Right lobe of liver (tissue), 6 donors: Measurements from ENCODE around the gene PHKB. TPM values are rescaled to one million over a fixed set of nuclear protein-coding genes. Genes with fewer than 3 reads are reported as not detected.

Source experiments
- ATAC-seq, 4 donors: fragments of 200-7000 bp; cut with Tn5 transposase; one replicate each; pipeline ENCODE4 v1.9.1; 2020; ENCODE audit warnings: mild to moderate bottlenecking in 4 of 4, moderate library complexity in 4 of 4
- DNase-seq, 3 donors: peaks; one replicate each; pipeline ENCODE4 v3.0.0-alpha.2; 2020
- H3K27ac ChIP-seq, 3 donors: fragments of 200-600 bp; one replicate each; pipeline ENCODE4 v1.8.0; 2022
- H3K27me3 ChIP-seq, 2 donors: fragments of 200-600 bp; one replicate each; pipeline ENCODE4 v1.8.0; 2022
- H3K36me3 ChIP-seq, 4 donors: fragments of 200-600 bp; sonication (generic) in 1 of 4; one replicate each; pipeline versions ENCODE4 v1.5.1 to v1.8.0; 2017 to 2022; ENCODE audit warnings: control low read depth in 1 of 4
- H3K4me1 ChIP-seq, 4 donors: fragments of 200-600 bp; sonication (generic) in 1 of 4; one replicate each; pipeline versions ENCODE4 v1.5.1 to v1.8.0; 2017 to 2022; ENCODE audit warnings: control low read depth in 1 of 4
- H3K4me3 ChIP-seq, 3 donors: fragments of 200-600 bp; one replicate each; pipeline ENCODE4 v1.8.0; 2022
- H3K9me3 ChIP-seq, 4 donors: fragments of 200-600 bp; sonication (generic) in 1 of 4; one replicate each; pipeline versions ENCODE4 v1.5.1 to v1.8.0; 2017 to 2022; ENCODE audit warnings: control low read depth in 1 of 4
- CTCF ChIP-seq, 4 donors: fragments of 200-600 bp in 3 of 4; fragments of 450-650 bp in 1 of 4; IDR thresholded peaks; one replicate each; pipeline versions ENCODE4 v1.5.1 to v1.8.0; 2016 to 2022; ENCODE audit warnings: antibody characterized with exemption in 4 of 4, mild to moderate bottlenecking in 2 of 4
- POLR2A ChIP-seq: fragments of 450-650 bp; IDR thresholded peaks from one replicate; pipeline ENCODE4 v1.6.1; 2017; ENCODE audit warnings: antibody characterized with exemption, mild to moderate bottlenecking
- WGBS: methylation state at CpG from one replicate; pipeline ENCODE4 v1.1.6; 2018; ENCODE audit warnings: low coverage, low lambda C conversion rate; ENCODE audit not compliant: insufficient coverage; ENCODE audit errors: missing lambda C conversion rate; 5-methylcytosine and 5-hydroxymethylcytosine counted together
- intact Hi-C, 2 donors: fragments of 100-400 bp; cut with DNase I; formaldehyde crosslinking; loops; one replicate each; pipeline versions ENCODE4 v1.11.2 to v1.14.1; 2022
- total RNA-seq, 6 experiments: library from RNA; depleted of rRNA in 2 of 6; stranded (reverse); fragments of >200 nt in 2 of 6; fragmentation: NEBNext Ultra II Directional in 3 of 6; extraction: Animal tissue kit (Norgen Biotek cat#: 25700) in 3 of 6; gene quantifications; one replicate each; pipeline versions ENCODE4 v1.1.0 to v1.2.4, GENCODE V29; 2016 to 2023
- donor health status: DM: no; HTN: yes; CAD: no.
- donor health status: DM: no; HTN: no; CAD: no.
- donor health status: DM: no; HTN: no; CAD: no.
- donor health status: DM: no; HTN: yes; CAD: no.
- donor health status: DM: no; HTN: yes; CAD: no.

PHKB gene
- total RNA-seq, 6 experiments from 2014 or later: 28.9 to 45.3 (median 35.4) TPM

- intact Hi-C loops: no loop called here
- 77% methylated on average over 4 of the region's 6 CpGs for WGBS
- Histone ChIP-seq H3K4me3 (no peak overlapping the region), H3K27me3 (no peaks in the 10 kb centered on the region), H3K36me3 (no peaks in the 10 kb centered on the region), H3K27ac (no peak overlapping the region), H3K9me3 (no peaks in the 10 kb centered on the region), H3K4me1 (no peaks in the 10 kb centered on the region)
- ATAC-seq (no peak), DNase-seq (no peak)
- TF ChIP-seq CTCF (IDR thresholded peaks at IDR 0.05) (no peak), POLR2A (no peak)
Measured at GRCh38 chr16:47727131-47727530, 266.0 kb downstream of the PHKB start.

- ATAC-seq: peak in 1 of 4 donors; percentile 47
- Histone ChIP-seq H3K4me1 (no peaks in the 10 kb centered on the region), H3K9me3 (no peaks in the 10 kb centered on the region), H3K36me3 (no peaks in the 10 kb centered on the region), H3K27ac (no peak overlapping the region), H3K27me3 (no peaks in the 10 kb centered on the region), H3K4me3 (no peak overlapping the region)
- intact Hi-C loops: no loop called here
- WGBS: 50% methylated on average over 3 of the region's 3 CpGs
- TF ChIP-seq POLR2A (no peak), CTCF (IDR thresholded peaks at IDR 0.05) (no peak)
- no peak for DNase-seq
Measured at GRCh38 chr16:47728205-47728604, 267.1 kb downstream of the PHKB start.

- no peak overlapping the region for H3K27ac ChIP-seq
- H3K27me3 ChIP-seq: no peaks in the 10 kb centered on the region
- DNase-seq (no peak), ATAC-seq (no peak)
- no peak overlapping the region for H3K4me3 ChIP-seq
- intact Hi-C loops: no loop called here
- no peak for TF ChIP-seq CTCF (IDR thresholded peaks at IDR 0.05)
- TF ChIP-seq POLR2A: no peak
- H3K4me1 ChIP-seq: no peaks in the 10 kb centered on the region
- 62% methylated on average over 3 of the region's 12 CpGs for WGBS
- H3K36me3 ChIP-seq: no peaks in the 10 kb centered on the region
- no peaks in the 10 kb centered on the region for H3K9me3 ChIP-seq
Measured at GRCh38 chr16:47729701-47730100, 268.6 kb downstream of the PHKB start.

- no peaks in the 10 kb centered on the region for H3K4me1 ChIP-seq
- TF ChIP-seq POLR2A (no peak), CTCF (IDR thresholded peaks at IDR 0.05) (no peak)
- H3K27ac ChIP-seq: no peak overlapping the region
- no peaks in the 10 kb centered on the region for H3K36me3 ChIP-seq
- no peak for DNase-seq
- H3K27me3 ChIP-seq: no peaks in the 10 kb centered on the region
- H3K9me3 ChIP-seq: no peaks in the 10 kb centered on the region
- WGBS: 61% methylated on average over 1 of the region's 2 CpGs
- intact Hi-C loops: no loop called here
- ATAC-seq: no peak
- H3K4me3 ChIP-seq: no peak overlapping the region
Measured at GRCh38 chr16:47731252-47731651, 270.1 kb downstream of the PHKB start.

GRCh38 chr16:47732122-47732521, 271.0 kb downstream of the PHKB start:
- ATAC-seq: no peak
- intact Hi-C loops: no loop called here
- H3K4me3 ChIP-seq: no peak overlapping the region
- TF ChIP-seq CTCF (IDR thresholded peaks at IDR 0.05) (no peak), POLR2A (no peak)
- DNase-seq: no peak
- H3K27me3 ChIP-seq: no peaks in the 10 kb centered on the region
- 70% methylated on average over 3 of the region's 3 CpGs for WGBS
- no peaks in the 10 kb centered on the region for H3K36me3 ChIP-seq
- no peaks in the 10 kb centered on the region for H3K4me1 ChIP-seq
- no peaks in the 10 kb centered on the region for H3K9me3 ChIP-seq
- no peak overlapping the region for H3K27ac ChIP-seq
